NOMO-1 treated with dmso at 0.1 percent for 144 hours (cell line): ENCODE measurements around the gene SERP1.

ENCODE experiments used
- DNase-seq: peaks from one replicate; lab custom pipeline; 2025; ENCODE audit not compliant: unreplicated experiment; lab: John Stamatoyannopoulos, UW

SERP1 gene

DNA sequence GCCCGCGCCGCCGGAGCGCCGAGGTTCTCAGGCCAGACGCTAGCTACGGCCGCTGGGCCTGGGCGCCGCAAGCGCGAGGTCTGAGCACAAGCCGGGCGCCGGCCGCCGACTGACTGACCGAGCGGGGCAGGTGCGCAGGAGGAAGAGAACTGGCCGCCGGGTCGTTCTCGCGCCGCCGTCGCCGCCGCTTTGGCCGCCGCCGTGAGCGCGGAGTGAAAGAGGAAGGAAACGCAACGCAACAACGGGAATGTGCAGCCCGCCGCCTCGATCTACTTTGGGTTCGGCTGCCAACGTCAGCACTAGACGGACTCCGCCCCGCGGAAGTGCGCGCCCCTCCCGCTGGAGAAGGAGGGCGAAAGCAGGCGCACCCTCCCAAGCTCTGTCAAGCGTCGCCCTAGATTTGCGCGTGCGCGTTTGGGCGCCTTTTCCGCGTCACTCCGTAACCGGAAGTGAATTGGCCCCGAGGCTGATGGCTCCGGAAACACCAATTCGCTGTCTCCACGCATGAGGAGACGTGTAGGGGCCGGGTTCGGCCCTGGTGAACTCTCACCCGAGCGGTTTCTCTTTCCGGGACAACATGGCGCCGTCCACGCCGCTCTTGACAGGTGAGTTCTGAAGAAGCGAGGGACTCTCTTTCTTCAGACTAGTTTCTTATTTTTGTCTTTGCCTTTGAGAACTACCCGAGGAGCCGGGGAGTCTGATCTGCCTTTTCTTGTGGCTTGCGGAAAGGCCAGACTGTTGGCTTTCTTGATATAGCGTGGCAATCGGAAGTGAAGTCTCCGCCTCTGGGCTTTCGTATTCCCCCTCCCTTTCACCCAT, at the start of gene SERP1, which contains the start of gene EIF2A:
Gene SERP1 (minus strand): TSS at position 271 of the 819 bp plus-strand sequence. CDS start 361 bp downstream, outside the sequence.
Gene EIF2A (plus strand): TSS at position 562 of the 819 bp plus-strand sequence. CDS start 16 bp downstream, at position 578.
- DNase-seq, result peak; percentile 100

GRCh38 chr3:150594150-150594549, 47.9 kb upstream of the SERP1 start:
- no peak for DNase-seq

GRCh38 chr3:150589759-150590158, 43.5 kb upstream of the SERP1 start:
- no peak for DNase-seq

DNA sequence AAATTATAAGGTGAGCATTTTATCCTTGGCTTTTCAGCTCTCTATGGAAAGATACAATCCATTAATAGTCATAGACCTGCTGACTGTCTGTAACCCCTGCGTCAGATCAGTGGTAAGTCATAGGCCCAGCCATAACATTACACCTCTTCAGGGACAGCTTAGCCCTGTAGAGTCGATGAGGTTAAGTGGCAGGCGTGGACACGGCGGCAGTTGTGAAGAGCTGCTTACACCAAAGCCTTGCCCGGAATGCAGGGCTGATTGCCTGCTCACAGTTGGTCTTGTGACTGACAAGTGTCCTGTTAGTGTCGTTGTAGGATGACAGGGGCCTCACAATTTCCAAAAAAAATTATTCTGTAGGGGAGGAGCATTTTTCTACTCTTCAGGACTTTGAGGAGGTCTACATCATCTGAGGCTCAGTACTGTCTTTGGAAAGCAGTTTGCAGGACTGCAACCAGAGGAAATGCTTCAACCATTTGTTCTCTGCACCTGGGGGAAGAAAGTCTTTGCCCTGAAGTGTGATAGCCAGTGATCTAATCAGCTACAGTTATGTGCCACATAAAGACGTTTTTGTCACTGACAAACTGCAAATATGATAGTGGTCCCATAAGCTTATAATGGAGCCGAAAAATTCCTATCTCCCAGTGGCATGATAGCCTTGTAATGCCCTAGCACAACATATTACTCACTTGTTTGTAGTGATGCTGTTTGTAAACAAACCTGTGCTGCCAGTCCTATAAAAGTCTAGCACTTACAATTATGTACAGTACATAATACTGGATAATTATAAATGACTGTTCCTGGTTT, 41.9 kb upstream of the SERP1 start:
- DNase-seq, result no peak

GRCh38 chr3:150583028-150583427, 36.7 kb upstream of the SERP1 start:
- no peak for DNase-seq

DNA sequence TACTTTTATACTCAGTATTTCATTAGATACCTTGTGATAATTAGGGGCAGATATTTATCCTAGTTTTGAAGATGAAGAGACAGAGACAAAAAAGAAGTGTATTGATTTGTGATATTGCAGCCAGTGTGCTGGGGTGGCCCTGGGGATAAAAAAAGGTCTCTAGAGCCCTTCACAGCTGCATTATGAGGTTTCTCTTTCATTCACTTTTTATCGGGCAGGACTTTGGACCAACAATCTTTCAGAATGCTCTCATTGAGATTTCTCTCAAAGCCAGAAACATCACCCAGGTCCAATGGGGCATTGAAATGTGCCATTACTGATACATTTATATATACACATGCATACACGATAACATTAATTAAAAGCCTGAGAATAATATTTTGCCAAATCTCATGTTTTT, 36.3 kb upstream of the SERP1 start:
- no peak for DNase-seq

DNA sequence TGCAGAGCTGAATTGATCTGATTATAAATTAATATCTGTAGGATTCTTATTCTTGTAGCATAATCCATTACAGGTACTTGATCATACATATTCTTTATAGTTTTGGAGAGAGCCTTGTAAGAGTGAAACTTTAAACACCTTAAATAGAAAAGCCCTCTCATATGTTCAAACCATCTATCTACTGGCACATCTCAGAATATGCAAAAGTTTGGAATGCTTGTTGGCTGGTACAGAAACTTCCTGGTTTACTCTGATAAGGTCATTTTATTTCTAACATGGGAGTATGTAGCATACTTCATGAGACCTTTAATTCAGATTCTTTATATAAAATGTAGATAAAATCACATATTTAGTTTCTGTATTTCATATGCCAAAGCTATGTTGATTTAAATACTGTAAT, 34.9 kb upstream of the SERP1 start:
- DNase-seq, result no peak

DNA sequence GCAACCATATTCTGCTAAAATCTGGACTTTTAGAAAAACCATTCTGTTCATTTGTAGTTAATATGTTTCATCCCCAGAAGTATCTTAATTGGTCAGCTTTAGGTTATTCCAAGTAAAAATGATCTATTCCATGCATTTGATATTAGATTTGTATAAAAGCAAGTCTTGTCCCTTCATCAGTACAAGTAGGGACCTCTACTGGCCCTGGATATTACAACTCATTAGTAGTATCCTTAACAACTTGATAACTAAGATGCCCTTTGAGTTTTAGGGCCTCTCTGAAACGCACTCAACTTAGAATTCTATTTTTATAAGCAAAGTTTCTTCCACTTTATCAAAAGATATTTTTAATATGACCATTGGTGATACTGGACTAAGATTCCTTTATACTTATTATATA, 31.6 kb upstream of the SERP1 start:
- DNase-seq, result no peak

DNA sequence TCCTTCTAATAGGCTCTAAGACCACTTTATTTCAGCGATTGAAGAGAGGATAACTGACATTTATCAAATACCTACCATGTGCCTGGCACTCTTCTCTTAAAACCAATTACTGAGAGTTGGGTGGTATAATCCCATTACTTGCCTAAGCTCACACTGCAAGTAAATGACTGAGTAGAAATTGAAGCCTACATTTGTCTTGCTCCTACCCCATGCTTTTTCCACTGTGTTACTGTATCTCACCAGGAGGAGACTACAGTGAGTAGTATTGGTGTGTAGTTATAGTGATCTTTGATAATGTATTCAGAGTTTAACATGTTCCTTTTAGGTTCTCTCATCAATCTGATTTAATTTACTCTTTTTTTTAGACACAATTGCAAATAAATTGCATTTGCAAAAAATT, 21.0 kb upstream of the SERP1 start:
- DNase-seq, result no peak

- no peak for DNase-seq
These were observed 17.9 kb upstream of the SERP1 start for GRCh38 chr3:150564243-150564642.

DNA sequence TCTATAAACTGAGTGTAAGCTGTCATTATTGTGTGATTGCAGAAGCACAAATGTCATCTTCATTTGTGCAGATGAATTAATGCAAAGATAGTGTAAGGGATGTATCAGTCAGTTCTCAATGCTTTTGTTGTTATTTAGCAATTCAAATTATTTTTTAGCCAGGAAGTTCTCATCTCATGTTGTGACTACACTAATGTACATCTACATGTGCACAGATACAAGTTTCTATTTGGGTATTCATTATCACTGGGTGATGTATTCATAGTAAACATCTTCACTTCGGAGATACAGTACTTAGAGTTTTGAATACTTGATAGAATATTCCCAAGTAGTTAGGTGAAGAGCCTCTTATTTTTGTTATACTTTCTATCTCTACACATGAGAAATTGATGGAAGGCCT, 11.4 kb upstream of the SERP1 start:
- DNase-seq, result no peak

GRCh38 chr3:150556792-150557191, 10.5 kb upstream of the SERP1 start:
- DNase-seq, result no peak

DNA sequence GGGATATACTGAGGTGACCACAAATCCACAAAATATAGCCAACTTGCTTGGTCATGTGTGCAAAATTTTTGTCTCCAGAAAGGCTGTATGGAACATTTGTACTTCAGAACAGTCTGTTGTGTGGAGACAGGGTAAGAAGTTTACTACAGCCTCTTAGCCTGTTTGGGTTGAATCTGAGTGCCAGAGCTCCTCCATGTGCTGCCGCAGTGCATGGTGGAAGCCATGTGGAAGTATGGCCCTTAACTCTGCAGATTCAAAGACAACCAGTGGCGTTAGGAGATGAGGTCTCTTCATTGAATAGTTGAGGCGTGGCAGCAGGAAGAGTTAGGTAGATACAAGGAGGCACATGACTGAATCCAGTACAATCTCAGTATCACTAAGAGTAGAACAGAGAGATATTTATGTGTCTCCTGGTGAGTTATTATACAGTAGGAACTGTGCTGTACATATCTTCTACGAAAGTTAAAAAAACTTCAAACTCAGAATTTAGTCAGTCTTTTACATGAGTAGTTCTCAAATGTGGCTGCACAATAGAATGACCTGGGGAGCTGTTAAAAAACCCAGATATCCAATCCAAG, 9.7 kb upstream of the SERP1 start:
- no peak for DNase-seq

- peak; percentile 46 for DNase-seq
These were observed 897 bp upstream of the SERP1 start for GRCh38 chr3:150547045-150547741.

- no peak for DNase-seq
These were observed 674 bp downstream of the SERP1 start for GRCh38 chr3:150545419-150546225.

DNA sequence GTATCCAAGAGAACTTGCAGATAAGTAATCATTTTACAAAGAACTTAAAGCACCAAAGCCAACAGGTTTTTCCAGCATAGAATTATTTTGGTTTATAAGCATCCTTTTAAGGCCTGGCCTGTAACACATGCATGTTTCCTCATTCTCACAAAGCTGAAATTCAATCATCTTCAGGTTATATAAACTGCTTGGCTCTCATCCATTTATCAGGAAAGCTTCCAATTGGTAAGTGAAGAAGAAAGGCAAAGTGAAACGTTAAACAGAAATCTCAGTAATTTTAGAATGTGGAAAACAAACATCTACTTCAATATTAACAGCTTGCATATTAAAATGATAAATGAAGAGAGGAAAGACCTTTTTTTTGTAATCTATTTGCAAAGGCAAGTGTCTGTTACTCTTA, 1.6 kb downstream of the SERP1 start:
- DNase-seq, result no peak

GRCh38 chr3:150544041-150544440, 2.3 kb downstream of the SERP1 start:
- DNase-seq, result no peak

- no peak for DNase-seq
These were observed 2.8 kb downstream of the SERP1 start for GRCh38 chr3:150543531-150543930.

GRCh38 chr3:150543128-150543527, 3.2 kb downstream of the SERP1 start:
- no peak for DNase-seq

- peak; percentile 41 for DNase-seq
These were observed 5.3 kb downstream of the SERP1 start for GRCh38 chr3:150540991-150541390.
